GM12864 (cell line): ENCODE results near the gene SLC5A8.

Source experiments
- DNase-seq: peaks from one replicate; pipeline ENCODE4 v3.0.0-alpha.2; 2011; ENCODE audit warnings: low read depth
- H3K4me3 ChIP-seq: 2 replicates; pipeline ENCODE4 v1.5.1; 2011; ENCODE audit warnings: mild to moderate bottlenecking, low read depth, low read length, control low read depth
- CTCF ChIP-seq: IDR thresholded peaks from 2 replicates; pipeline ENCODE4 v1.5.1; 2011; ENCODE audit warnings: low read depth, mild to moderate bottlenecking, moderate library complexity, low read length, control low read depth, inconsistent platforms; ENCODE audit errors: missing control alignments

Gene SLC5A8

GRCh38 chr12:101107032-101107763, 102.8 kb downstream of the SLC5A8 start:
- DNase-seq = no peak
- H3K4me3 ChIP-seq = no peak overlapping the region
- TF ChIP-seq CTCF = no peak
